HG02588 (cell line): Measurements from ENCODE around the gene PFDN6.
A peak's percentile ranks its signal among the peaks of the same experiment; 100 is the strongest.
"Not testable (repeated sequence)": the region's sequence is repeated elsewhere in the genome, so short reads cannot be mapped to it uniquely, and the experiment has no call there.

ENCODE experiments used
- ATAC-seq: cut with Tn5 transposase; IDR thresholded peaks from one replicate; pipeline ENCODE4 v1.9.1; 2021; ENCODE audit warnings: mild to moderate bottlenecking, moderate library complexity; ENCODE audit not compliant: unreplicated experiment

The PFDN6 gene

DNA sequence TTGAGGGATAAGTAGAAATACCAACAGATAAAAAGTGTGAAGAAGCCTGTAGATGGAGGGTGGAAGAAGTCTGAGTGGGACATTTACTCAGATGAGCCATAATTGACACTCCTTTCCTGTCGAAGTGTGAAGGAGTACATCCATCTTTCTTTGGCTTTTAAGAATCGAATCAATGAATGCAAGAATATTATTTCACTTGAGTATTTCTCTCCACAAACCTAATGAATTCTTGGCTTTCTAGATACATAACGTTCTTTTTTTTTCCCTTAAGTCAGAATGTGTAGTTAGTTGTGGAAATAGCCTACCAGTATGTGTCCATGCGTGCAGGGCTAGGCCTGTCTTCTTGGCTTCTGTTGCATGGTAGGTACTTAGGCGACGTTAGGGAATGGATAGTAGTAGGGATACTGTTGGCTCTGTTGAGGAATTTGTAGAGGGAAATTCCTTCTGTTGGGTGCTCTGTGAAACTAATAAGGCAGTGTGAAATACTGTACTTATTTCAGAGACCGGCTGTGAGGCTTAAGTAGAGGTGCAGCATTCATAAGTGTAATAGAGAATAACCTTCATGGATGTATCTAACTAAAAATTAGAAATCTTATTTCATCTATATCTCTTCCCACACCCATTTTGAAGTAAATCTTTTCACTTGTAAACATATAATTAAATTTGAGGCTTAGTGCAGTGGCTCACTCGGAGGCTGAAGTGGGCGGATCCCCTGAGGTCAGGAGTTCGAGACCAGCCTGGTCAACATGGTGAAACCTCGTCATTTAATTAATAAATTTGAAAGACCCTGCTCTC lies 16.1 kb upstream of the PFDN6 start:
- no peak for ATAC-seq

- no peak for ATAC-seq
These were observed 15.2 kb upstream of the PFDN6 start for GRCh38 chr6:33273924-33274902.

GRCh38 chr6:33275795-33276580 lies 13.4 kb upstream of the PFDN6 start:
- not testable (repeated sequence) for ATAC-seq

DNA sequence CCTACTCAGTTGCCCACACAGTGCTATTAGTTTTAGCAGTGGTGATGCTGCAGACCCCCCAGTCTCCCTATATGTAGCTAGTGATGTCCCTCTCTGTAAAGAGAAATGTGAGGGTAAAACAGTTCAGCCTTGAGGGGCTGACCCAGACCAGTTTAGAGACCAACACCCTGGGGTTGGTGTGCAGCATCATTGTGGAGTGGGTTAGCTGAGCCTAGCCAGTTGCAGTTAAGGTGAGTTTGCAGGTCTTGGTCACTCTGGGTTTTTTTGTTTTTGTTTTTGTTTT lies 12.9 kb upstream of the PFDN6 start:
- no peak for ATAC-seq

GRCh38 chr6:33276864-33277662 lies 12.3 kb upstream of the PFDN6 start, which contains the start of gene B3GALT4:
TSS of gene B3GALT4 (plus strand) at chr6:33277123. CDS start at chr6:33277420, 297 bp downstream.
- peak; percentile 48 for ATAC-seq

- ATAC-seq, result no peak
These were observed 11.6 kb upstream of the PFDN6 start for GRCh38 chr6:33277663-33278391.

DNA sequence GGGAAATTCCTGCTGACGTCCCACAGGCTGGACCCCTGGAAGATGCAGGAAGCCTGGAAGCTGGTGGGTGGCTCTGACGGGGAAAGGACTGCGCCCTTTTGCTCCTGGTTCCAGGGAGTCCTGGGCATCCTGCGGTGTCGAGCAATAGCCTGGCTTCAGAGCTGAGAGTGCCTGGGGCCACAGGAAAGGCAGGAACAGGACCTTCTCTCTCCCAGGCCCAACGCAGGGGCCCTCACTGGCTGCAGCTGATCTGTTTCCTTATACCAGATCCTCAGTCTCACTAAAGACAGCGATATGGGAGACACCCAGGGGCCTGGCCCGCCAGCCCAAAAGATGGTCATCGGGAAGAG lies 11.0 kb upstream of the PFDN6 start:
- ATAC-seq, result no peak

GRCh38 chr6:33278810-33279209 lies 10.6 kb upstream of the PFDN6 start:
- ATAC-seq, result no peak

- ATAC-seq, result no peak
These were observed 10.1 kb upstream of the PFDN6 start for GRCh38 chr6:33279257-33279695.

DNA sequence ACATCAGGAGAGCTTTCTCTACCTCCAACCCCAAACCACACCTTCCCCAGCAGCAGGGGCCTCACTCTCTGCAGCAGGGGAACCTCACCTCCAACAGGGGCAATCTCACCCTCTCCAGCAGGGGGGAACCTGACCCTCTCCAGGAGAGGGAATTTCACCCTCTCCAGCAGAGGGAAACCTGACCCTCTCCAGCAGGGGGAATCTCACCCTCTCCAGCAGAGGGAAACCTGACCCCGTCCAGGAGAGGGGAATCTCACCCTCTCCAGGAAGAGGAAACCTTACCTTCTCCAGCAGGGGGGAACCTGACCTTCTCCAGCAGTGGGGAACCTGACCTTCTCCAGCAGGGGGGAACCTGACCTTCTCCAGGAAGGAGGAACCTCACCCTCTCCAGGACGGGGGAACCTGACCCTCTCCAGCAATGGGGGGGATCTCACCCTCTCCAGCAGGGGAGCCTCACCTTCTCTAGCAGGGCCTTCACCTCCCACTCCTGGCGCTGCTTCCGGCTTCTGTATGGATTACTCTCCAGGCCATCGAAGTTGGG lies 9.4 kb upstream of the PFDN6 start:
- ATAC-seq, result no peak

DNA sequence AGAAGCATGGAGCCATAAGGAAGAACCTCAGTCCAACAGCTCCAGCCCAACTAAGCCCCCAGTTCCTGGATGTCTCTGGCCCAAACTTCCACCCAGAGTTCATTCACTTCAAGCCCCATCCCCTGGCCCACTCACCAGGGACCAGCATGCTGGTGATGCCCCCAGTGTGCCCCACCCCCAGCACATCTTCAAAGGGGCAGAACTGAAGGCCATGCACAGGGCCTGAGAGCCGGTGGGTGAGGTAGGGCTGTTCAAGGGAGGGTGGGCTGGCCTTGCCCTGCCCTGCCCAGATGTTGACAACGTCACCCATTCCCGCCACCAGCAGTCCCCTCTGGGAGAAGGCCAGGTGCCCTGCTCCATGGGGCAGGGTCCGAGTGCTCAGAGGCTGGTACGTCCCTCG lies 8.9 kb upstream of the PFDN6 start:
- ATAC-seq, result no peak

GRCh38 chr6:33285214-33285613 lies 4.2 kb upstream of the PFDN6 start:
- ATAC-seq, result not testable (repeated sequence)

DNA sequence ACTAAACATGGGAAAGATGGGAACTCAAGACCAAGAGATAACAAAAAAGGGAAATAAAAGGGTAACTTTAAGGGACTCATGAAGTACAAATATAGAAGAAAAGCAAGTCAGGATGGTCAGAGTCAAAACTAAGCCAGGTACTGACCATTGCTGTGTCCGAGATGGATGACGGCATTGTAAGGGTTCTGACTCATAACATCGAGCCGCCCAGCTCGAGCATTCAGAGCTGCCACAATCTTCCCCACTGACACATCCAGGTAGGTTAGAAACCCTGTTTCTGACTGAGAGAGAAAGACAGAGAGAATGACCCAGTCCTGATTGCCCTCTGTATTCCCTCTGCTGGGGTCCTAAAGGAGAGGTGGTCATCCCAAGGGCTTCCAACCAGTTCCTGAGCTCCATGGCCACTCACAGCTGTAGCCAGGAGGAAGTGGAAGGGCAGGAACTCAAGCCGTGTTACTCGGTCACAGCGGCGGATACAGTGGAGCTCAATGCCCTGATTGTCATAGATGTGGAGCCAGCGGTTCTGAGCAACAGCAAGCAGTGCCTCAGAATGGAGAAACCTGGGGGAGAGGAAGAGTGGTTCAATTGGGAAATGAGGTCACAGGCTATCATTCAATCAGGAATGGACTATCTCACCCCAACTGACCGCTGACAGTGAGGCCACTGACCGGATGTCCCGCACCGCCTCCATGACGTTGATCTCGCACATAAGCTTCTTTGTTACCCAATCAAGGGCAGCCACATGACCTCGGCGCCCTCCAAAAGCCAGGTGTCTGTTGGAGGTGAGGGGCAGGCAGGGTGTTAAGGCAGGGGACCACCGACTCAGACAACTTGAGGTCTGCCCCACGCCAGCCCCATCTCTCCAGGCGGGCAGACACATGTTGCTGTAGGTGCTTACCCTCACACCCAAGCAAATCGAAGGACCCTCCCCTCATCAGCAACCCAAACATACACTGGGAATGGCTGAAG lies 2.2 kb upstream of the PFDN6 start:
- ATAC-seq, result no peak

GRCh38 chr6:33288141-33288920 lies 1.1 kb upstream of the PFDN6 start:
- ATAC-seq, result no peak

GRCh38 chr6:33289784-33290315 lies 449 bp downstream of the PFDN6 start:
- peak; percentile 7 for ATAC-seq

- ATAC-seq, result no peak
These were observed 1.1 kb downstream of the PFDN6 start for GRCh38 chr6:33290459-33290858.

- ATAC-seq, result no peak
These were observed 3.7 kb downstream of the PFDN6 start for GRCh38 chr6:33292996-33293682.
